ENCODE data around the gene TNPO3.

GRCh38 chr7:128954830-128955802, 99.8 kb downstream of the TNPO3 start:
- TF ChIP-seq POLR2A (IDR thresholded peaks at IDR 0.05): no peak
- no peak for TF ChIP-seq CTCF (IDR thresholded peaks at IDR 0.05)
- no peak for TF ChIP-seq POLR2AphosphoS5 (IDR thresholded peaks at IDR 0.05)

Data from upper lobe of left lung (tissue), 4 donors.